H1 (cell line): ENCODE data around the gene TARS3. TPM values are rescaled to one million over a fixed set of nuclear protein-coding genes. Genes with fewer than 3 reads are reported as not detected.

Experiments
- CBX5 ChIP-seq: fragments of 300-800, 300-1000 bp; sonication (generic); IDR thresholded peaks from 2 replicates; pipeline ENCODE4 v1.7.1; 2016; ENCODE audit warnings: antibody characterized with exemption, low read length, low read depth
- CHD2 ChIP-seq: IDR thresholded peaks from 2 replicates; pipeline ENCODE4 v1.6.1; 2012; ENCODE audit warnings: low read length, improper control_type of control experiment
- KDM4A ChIP-seq: IDR thresholded peaks from one replicate; pipeline ENCODE4 v1.7.1; 2012; ENCODE audit warnings: low read depth, mild to moderate bottlenecking, moderate library complexity, low read length, inconsistent platforms; ENCODE audit not compliant: severe bottlenecking
- MAFK ChIP-seq: IDR thresholded peaks from 2 replicates; pipeline ENCODE4 v1.6.1; 2012; ENCODE audit warnings: low read depth, mild to moderate bottlenecking, improper control_type of control experiment, low read length
- RXRA ChIP-seq: IDR thresholded peaks from 2 replicates; pipeline ENCODE4 v1.6.1; 2011; ENCODE audit warnings: low read depth, mild to moderate bottlenecking, low read length, moderate library complexity; ENCODE audit not compliant: insufficient read depth
- SAP30 ChIP-seq: fragments of 300-600 bp; sonication (generic); IDR thresholded peaks from 2 replicates; pipeline ENCODE4 v1.7.1; 2012; ENCODE audit warnings: low read length, moderate library complexity, mild to moderate bottlenecking, inconsistent platforms; ENCODE audit not compliant: insufficient read depth, insufficient replicate concordance
- SP2 ChIP-seq: IDR thresholded peaks from 2 replicates; pipeline ENCODE4 v1.6.1; 2012; ENCODE audit warnings: mild to moderate bottlenecking, low read length, inconsistent platforms
- polyA plus RNA-seq, 7 experiments: library from polyadenylated mRNA; depleted of rRNA in 3 of 7; stranded (reverse) in 5 of 7; unstranded in 2 of 7; fragments of >200 nt in 5 of 7; fragments of 200-250 nt in 2 of 7; gene quantifications; 1 replicate in 5 of 7; 2 replicates in 1 of 7; 4 replicates in 1 of 7; pipeline versions ENCODE4 v1.2.1 to v1.2.3, GENCODE V29; 2011 to 2013; ENCODE audit warnings: missing spikeins in 2 of 7, mixed read lengths in 2 of 7
- total RNA-seq: library from RNA; stranded (reverse); fragmentation: NEBNext Ultra II Directional; extraction: Animal tissue kit (Norgen Biotek cat#: 25700); gene quantifications from 2 replicates; pipeline ENCODE4 v1.2.1, GENCODE V29; 2021
- TF ChIP-seq, protein P1 (sequence below): fragments of 300-600 bp; sonication (generic); IDR thresholded peaks from 2 replicates; pipeline ENCODE4 v1.7.1; 2012; ENCODE audit warnings: low read length, moderate library complexity, mild to moderate bottlenecking, inconsistent platforms; ENCODE audit not compliant: insufficient replicate concordance
- TF ChIP-seq, protein P2 (sequence below): IDR thresholded peaks from 2 replicates; pipeline ENCODE4 v1.6.1; 2012; ENCODE audit warnings: low read length, inconsistent platforms

The TARS3 gene
- total and polyA plus RNA-seq, 2 of the 8 experiments (the other 6 are each of a cell fraction or from before 2014, with no cell fraction given), result 2.1 to 13.9 TPM

DNA sequence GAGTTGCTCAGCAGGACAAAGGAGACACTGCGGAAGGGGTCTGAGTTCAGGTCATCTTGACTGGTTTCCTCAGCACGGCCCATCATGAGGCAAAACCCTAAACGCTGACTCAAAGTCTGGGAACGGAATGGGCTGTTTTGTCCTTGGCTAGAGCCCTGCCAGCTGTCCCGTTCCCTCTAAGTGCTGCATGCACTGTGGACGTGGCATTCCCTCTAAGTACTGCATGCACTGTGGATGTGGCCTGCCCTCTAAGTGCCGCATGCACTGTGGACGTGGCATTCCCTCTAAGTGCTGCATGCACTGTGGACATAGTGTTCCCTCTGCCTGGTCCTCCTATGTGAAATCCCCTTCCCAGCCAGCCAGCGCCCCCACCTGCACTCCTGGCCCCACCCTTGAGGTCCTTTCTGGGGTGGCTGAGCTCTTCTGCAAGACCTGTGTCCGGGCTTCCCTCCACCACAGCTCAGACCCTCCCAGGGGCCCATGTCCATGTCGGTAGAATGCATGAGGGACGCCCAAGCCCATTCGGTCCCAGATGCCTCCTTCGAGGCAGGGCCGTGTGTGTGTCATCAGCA, 108.8 kb downstream of the TARS3 start (continued):
- TF ChIP-seq, protein P1, sequence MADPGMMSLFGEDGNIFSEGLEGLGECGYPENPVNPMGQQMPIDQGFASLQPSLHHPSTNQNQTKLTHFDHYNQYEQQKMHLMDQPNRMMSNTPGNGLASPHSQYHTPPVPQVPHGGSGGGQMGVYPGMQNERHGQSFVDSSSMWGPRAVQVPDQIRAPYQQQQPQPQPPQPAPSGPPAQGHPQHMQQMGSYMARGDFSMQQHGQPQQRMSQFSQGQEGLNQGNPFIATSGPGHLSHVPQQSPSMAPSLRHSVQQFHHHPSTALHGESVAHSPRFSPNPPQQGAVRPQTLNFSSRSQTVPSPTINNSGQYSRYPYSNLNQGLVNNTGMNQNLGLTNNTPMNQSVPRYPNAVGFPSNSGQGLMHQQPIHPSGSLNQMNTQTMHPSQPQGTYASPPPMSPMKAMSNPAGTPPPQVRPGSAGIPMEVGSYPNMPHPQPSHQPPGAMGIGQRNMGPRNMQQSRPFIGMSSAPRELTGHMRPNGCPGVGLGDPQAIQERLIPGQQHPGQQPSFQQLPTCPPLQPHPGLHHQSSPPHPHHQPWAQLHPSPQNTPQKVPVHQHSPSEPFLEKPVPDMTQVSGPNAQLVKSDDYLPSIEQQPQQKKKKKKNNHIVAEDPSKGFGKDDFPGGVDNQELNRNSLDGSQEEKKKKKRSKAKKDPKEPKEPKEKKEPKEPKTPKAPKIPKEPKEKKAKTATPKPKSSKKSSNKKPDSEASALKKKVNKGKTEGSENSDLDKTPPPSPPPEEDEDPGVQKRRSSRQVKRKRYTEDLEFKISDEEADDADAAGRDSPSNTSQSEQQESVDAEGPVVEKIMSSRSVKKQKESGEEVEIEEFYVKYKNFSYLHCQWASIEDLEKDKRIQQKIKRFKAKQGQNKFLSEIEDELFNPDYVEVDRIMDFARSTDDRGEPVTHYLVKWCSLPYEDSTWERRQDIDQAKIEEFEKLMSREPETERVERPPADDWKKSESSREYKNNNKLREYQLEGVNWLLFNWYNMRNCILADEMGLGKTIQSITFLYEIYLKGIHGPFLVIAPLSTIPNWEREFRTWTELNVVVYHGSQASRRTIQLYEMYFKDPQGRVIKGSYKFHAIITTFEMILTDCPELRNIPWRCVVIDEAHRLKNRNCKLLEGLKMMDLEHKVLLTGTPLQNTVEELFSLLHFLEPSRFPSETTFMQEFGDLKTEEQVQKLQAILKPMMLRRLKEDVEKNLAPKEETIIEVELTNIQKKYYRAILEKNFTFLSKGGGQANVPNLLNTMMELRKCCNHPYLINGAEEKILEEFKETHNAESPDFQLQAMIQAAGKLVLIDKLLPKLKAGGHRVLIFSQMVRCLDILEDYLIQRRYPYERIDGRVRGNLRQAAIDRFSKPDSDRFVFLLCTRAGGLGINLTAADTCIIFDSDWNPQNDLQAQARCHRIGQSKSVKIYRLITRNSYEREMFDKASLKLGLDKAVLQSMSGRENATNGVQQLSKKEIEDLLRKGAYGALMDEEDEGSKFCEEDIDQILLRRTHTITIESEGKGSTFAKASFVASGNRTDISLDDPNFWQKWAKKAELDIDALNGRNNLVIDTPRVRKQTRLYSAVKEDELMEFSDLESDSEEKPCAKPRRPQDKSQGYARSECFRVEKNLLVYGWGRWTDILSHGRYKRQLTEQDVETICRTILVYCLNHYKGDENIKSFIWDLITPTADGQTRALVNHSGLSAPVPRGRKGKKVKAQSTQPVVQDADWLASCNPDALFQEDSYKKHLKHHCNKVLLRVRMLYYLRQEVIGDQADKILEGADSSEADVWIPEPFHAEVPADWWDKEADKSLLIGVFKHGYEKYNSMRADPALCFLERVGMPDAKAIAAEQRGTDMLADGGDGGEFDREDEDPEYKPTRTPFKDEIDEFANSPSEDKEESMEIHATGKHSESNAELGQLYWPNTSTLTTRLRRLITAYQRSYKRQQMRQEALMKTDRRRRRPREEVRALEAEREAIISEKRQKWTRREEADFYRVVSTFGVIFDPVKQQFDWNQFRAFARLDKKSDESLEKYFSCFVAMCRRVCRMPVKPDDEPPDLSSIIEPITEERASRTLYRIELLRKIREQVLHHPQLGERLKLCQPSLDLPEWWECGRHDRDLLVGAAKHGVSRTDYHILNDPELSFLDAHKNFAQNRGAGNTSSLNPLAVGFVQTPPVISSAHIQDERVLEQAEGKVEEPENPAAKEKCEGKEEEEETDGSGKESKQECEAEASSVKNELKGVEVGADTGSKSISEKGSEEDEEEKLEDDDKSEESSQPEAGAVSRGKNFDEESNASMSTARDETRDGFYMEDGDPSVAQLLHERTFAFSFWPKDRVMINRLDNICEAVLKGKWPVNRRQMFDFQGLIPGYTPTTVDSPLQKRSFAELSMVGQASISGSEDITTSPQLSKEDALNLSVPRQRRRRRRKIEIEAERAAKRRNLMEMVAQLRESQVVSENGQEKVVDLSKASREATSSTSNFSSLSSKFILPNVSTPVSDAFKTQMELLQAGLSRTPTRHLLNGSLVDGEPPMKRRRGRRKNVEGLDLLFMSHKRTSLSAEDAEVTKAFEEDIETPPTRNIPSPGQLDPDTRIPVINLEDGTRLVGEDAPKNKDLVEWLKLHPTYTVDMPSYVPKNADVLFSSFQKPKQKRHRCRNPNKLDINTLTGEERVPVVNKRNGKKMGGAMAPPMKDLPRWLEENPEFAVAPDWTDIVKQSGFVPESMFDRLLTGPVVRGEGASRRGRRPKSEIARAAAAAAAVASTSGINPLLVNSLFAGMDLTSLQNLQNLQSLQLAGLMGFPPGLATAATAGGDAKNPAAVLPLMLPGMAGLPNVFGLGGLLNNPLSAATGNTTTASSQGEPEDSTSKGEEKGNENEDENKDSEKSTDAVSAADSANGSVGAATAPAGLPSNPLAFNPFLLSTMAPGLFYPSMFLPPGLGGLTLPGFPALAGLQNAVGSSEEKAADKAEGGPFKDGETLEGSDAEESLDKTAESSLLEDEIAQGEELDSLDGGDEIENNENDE, result no peak
- TF ChIP-seq SAP30 (no peak), MAFK (no peak), SP2 (no peak), CBX5 (no peak), RXRA (no peak), CHD2 (no peak), KDM4A (no peak)
- TF ChIP-seq, protein P2, sequence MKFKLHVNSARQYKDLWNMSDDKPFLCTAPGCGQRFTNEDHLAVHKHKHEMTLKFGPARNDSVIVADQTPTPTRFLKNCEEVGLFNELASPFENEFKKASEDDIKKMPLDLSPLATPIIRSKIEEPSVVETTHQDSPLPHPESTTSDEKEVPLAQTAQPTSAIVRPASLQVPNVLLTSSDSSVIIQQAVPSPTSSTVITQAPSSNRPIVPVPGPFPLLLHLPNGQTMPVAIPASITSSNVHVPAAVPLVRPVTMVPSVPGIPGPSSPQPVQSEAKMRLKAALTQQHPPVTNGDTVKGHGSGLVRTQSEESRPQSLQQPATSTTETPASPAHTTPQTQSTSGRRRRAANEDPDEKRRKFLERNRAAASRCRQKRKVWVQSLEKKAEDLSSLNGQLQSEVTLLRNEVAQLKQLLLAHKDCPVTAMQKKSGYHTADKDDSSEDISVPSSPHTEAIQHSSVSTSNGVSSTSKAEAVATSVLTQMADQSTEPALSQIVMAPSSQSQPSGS, result no peak
